Natural killer cell (primary cell): Measurements from ENCODE around the gene COL11A2. TPM values are rescaled to one million over a fixed set of nuclear protein-coding genes. Genes with fewer than 3 reads are reported as not detected.

ENCODE experiments used
- ATAC-seq, 3 donors: fragments of 150-1000 bp in 2 of 3; fragments of 200-7000 bp in 1 of 3; cut with Tn5 transposase; 1 replicate in 1 of 3; 2 replicates in 2 of 3; pipeline ENCODE4 v1.10.0; 2021; ENCODE audit warnings: mild to moderate bottlenecking in 2 of 3, moderate library complexity in 2 of 3
- DNase-seq, 2 donors: peaks; one replicate each; pipeline versions ENCODE4 v3.0.0 to v3.0.0-alpha.2; 2013 to 2021; ENCODE audit warnings: mixed read lengths in 1 of 2
- H3K27ac ChIP-seq: one replicate; pipeline ENCODE4 v1.5.1; 2013; ENCODE audit warnings: mild to moderate bottlenecking, low read length
- H3K27me3 ChIP-seq: one replicate; pipeline ENCODE4 v1.6.1; 2013; ENCODE audit warnings: low read length; ENCODE audit not compliant: control insufficient read depth, insufficient read depth
- H3K36me3 ChIP-seq: one replicate; pipeline ENCODE4 v1.6.1; 2013; ENCODE audit warnings: low read length; ENCODE audit not compliant: control insufficient read depth, insufficient read depth
- H3K4me1 ChIP-seq: one replicate; pipeline ENCODE4 v1.6.1; 2013; ENCODE audit warnings: low read length; ENCODE audit not compliant: control insufficient read depth, insufficient read depth
- H3K4me3 ChIP-seq: one replicate; pipeline ENCODE4 v1.5.1; 2013; ENCODE audit warnings: low read length
- H3K9me3 ChIP-seq: one replicate; pipeline ENCODE4 v1.6.1; 2013; ENCODE audit warnings: low read length; ENCODE audit not compliant: control insufficient read depth, insufficient read depth
- H3K27ac Mint-ChIP-seq, 2 donors: one replicate each; pipeline ENCODE4 v1.8.0; 2022; ENCODE audit warnings: mild to moderate bottlenecking in 2 of 2, mixed read lengths in 2 of 2, moderate library complexity in 1 of 2
- H3K27me3 Mint-ChIP-seq, 2 donors: one replicate each; pipeline ENCODE4 v1.8.0; 2022; ENCODE audit warnings: low read depth in 2 of 2, mixed read lengths in 2 of 2
- H3K36me3 Mint-ChIP-seq: one replicate; pipeline ENCODE4 v1.8.0; 2022; ENCODE audit warnings: mixed read lengths
- H3K4me1 Mint-ChIP-seq, 2 donors: one replicate each; pipeline ENCODE4 v1.8.0; 2022; ENCODE audit warnings: mixed read lengths in 2 of 2
- H3K4me3 Mint-ChIP-seq: one replicate; pipeline ENCODE4 v1.8.0; 2022; ENCODE audit warnings: mild to moderate bottlenecking, moderate library complexity, mixed read lengths
- H3K9me3 Mint-ChIP-seq, 2 donors: one replicate each; pipeline ENCODE4 v1.8.0; 2022; ENCODE audit warnings: mixed read lengths in 2 of 2
- WGBS: methylation state at CpG from one replicate; pipeline ENCODE4 v1.1.7; 2013; ENCODE audit warnings: missing lambda C conversion rate; ENCODE audit not compliant: insufficient coverage; 5-methylcytosine and 5-hydroxymethylcytosine counted together
- intact Hi-C: fragments of 100-400 bp; cut with micrococcal nuclease; formaldehyde crosslinking; loops from one replicate; pipeline ENCODE4 v1.14.2; 2022
- total RNA-seq, 4 donors: library from RNA; stranded (reverse); fragments of 120-200 nt in 1 of 4; gene quantifications; one replicate each; pipeline versions ENCODE4 v1.2.3 to v1.2.4, GENCODE V29; 2013 to 2022
- TF ChIP-seq, protein P1 (sequence below): fragments of 200-600 bp; IDR thresholded peaks from one replicate; pipeline ENCODE4 v1.8.0; 2022; ENCODE audit warnings: antibody characterized with exemption

COL11A2 gene
- total RNA-seq, 3 donors from 2014 or later (not counting 1 experiment from before 2014, with no cell fraction given) = 0.93 to 2.0 (median 0.94) TPM

DNA sequence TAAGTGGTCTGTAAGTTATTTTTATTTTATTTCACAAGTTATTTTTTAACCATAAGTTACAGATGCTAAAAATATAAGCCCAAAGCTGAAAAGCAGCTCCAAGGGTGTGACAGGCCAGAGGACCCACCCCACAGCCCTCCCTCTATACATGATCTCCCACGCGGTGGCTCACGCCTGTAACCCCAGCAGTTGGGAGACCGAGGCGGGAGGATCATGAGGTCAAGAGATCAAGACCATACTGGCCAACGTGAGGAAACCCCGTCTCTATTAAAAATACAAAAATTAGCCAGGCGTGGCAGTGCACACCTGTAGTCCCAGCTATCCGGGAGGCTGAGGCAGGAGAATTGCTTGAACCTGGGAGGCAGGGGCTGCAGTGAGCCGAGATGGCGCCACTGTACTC, 32.2 kb downstream of the COL11A2 start:
- Mint-ChIP-seq H3K9me3 (no peaks in the 10 kb centered on the region), H3K27ac (no peak overlapping the region), H3K27me3 (peaks cover 0 to 9% of the 10 kb centered on the region in 2 donors), H3K4me3 (no peak overlapping the region), H3K4me1 (peaks cover 10 to 12% of the 10 kb centered on the region in 2 donors), H3K36me3 (no peaks in the 10 kb centered on the region)
- DNase-seq (no peak), ATAC-seq (no peak)
- no peak overlapping the region for H3K4me3 ChIP-seq
- WGBS = 92% methylated on average over 11 of the region's 11 CpGs
- no peak overlapping the region for H3K27ac ChIP-seq
- H3K27me3 ChIP-seq = no peaks in the 10 kb centered on the region
- TF ChIP-seq, protein P1, sequence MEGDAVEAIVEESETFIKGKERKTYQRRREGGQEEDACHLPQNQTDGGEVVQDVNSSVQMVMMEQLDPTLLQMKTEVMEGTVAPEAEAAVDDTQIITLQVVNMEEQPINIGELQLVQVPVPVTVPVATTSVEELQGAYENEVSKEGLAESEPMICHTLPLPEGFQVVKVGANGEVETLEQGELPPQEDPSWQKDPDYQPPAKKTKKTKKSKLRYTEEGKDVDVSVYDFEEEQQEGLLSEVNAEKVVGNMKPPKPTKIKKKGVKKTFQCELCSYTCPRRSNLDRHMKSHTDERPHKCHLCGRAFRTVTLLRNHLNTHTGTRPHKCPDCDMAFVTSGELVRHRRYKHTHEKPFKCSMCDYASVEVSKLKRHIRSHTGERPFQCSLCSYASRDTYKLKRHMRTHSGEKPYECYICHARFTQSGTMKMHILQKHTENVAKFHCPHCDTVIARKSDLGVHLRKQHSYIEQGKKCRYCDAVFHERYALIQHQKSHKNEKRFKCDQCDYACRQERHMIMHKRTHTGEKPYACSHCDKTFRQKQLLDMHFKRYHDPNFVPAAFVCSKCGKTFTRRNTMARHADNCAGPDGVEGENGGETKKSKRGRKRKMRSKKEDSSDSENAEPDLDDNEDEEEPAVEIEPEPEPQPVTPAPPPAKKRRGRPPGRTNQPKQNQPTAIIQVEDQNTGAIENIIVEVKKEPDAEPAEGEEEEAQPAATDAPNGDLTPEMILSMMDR = no peak
- no peaks in the 10 kb centered on the region for H3K36me3 ChIP-seq
- H3K9me3 ChIP-seq = no peaks in the 10 kb centered on the region
- intact Hi-C loops = no loop called here
- peaks cover 12% of the 10 kb centered on the region for H3K4me1 ChIP-seq

GRCh38 chr6:33156964-33157363, 35.3 kb downstream of the COL11A2 start:
- intact Hi-C loops = loop anchor here (10.0 kb wide), 1 partner anchor 52 kb away; no protein-coding TSS in a partner anchor
- H3K4me3 ChIP-seq = no peak overlapping the region
- no peak overlapping the region for H3K27ac Mint-ChIP-seq
- H3K36me3 Mint-ChIP-seq = no peaks in the 10 kb centered on the region
- peaks cover 10% of the 10 kb centered on the region for H3K4me1 ChIP-seq
- WGBS = 91% methylated on average over 1 of the region's 2 CpGs
- no peaks in the 10 kb centered on the region for H3K36me3 ChIP-seq
- H3K9me3 ChIP-seq = no peaks in the 10 kb centered on the region
- peaks cover 2 to 8% of the 10 kb centered on the region in 2 donors for H3K27me3 Mint-ChIP-seq
- H3K4me1 Mint-ChIP-seq = peaks cover 9 to 10% of the 10 kb centered on the region in 2 donors
- ATAC-seq = no peak
- TF ChIP-seq, protein P1 = no peak
- no peak overlapping the region for H3K4me3 Mint-ChIP-seq
- H3K9me3 Mint-ChIP-seq = peaks cover under 1% of the 10 kb centered on the region in 2 donors
- no peak overlapping the region for H3K27ac ChIP-seq
- H3K27me3 ChIP-seq = no peaks in the 10 kb centered on the region
- DNase-seq = no peak

DNA sequence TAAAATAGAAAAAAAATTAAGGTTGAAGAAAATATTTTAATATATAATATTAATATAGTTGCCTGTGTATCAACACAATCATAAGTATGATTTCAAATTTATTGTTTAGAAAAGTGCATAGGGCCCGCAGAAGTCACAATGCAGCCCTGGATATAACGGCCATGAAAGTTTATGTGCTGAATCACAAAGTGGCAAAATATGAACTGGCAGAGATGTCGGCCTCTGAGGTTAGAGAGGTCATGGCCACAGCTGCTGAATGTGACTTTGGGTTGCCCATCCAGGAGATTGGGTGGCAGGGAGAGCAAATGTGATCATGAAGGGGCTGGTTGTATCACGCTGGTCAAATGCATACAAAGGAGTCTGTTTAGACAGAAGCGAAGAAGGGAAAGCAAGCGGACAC, 35.7 kb downstream of the COL11A2 start:
- H3K4me3 ChIP-seq = no peak overlapping the region
- ATAC-seq (no peak), DNase-seq (no peak)
- TF ChIP-seq, protein P1 = no peak
- Mint-ChIP-seq H3K4me1 (peaks cover 5 to 6% of the 10 kb centered on the region in 2 donors), H3K36me3 (no peaks in the 10 kb centered on the region), H3K9me3 (peaks cover 3% of the 10 kb centered on the region in 2 donors), H3K27me3 (peaks cover 2 to 8% of the 10 kb centered on the region in 2 donors), H3K27ac (no peak overlapping the region), H3K4me3 (no peak overlapping the region)
- H3K9me3 ChIP-seq = peaks cover 2% of the 10 kb centered on the region
- 91% methylated on average over 6 of the region's 6 CpGs for WGBS
- peaks cover 6% of the 10 kb centered on the region for H3K4me1 ChIP-seq
- H3K27ac ChIP-seq = no peak overlapping the region
- H3K36me3 ChIP-seq = no peaks in the 10 kb centered on the region
- no peaks in the 10 kb centered on the region for H3K27me3 ChIP-seq
- intact Hi-C loops = loop anchor here (10.0 kb wide), 1 partner anchor 52 kb away; no protein-coding TSS in a partner anchor

DNA sequence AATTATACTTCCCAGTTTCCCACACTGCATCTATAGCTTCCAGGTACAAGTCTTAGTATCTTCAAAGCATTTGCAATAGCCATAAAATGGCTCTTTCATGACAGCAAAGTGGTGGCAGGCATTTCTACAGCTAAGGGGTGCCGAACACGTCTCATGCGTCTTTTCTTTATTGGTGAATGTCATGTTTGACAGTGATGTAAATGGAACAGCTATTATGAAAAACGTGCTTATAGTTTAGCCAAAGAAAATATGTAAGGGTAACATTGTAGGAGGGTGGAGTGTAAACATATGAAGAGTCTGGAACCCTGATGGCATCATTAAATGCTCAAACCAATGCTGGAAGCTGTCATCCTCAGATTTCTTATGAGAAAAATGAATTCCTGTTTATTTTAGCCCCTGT, 37.9 kb downstream of the COL11A2 start:
- H3K9me3 ChIP-seq = peaks cover 2% of the 10 kb centered on the region
- no peak overlapping the region for H3K4me3 ChIP-seq
- intact Hi-C loops = loop anchor here (10.0 kb wide), 1 partner anchor 50 kb away; no protein-coding TSS in a partner anchor
- TF ChIP-seq, protein P1 = no peak
- H3K4me3 Mint-ChIP-seq = no peak overlapping the region
- H3K4me1 ChIP-seq = no peaks in the 10 kb centered on the region
- H3K27me3 ChIP-seq = no peaks in the 10 kb centered on the region
- no peak for ATAC-seq
- WGBS = 83% methylated on average over 4 of the region's 4 CpGs
- peaks cover 8 to 20% of the 10 kb centered on the region in 2 donors for H3K27me3 Mint-ChIP-seq
- no peak overlapping the region for H3K27ac ChIP-seq
- no peak overlapping the region for H3K27ac Mint-ChIP-seq
- H3K36me3 Mint-ChIP-seq = no peaks in the 10 kb centered on the region
- DNase-seq = no peak
- peaks cover 3% of the 10 kb centered on the region in 2 donors for H3K9me3 Mint-ChIP-seq
- no peaks in the 10 kb centered on the region for H3K36me3 ChIP-seq
- H3K4me1 Mint-ChIP-seq = no peaks in the 10 kb centered on the region
